ENCODE results near the gene NDFIP2.

- TF ChIP-seq CTCF (IDR thresholded peaks at IDR 0.05 in 8 of 11, conservative IDR thresholded peaks at IDR 0.05 in 3 of 11) (no peak), POLR2AphosphoS5 (IDR thresholded peaks at IDR 0.05) (no peak), POLR2A (IDR thresholded peaks at IDR 0.05) (no peak)
These were observed 67.9 kb downstream of the NDFIP2 start for GRCh38 chr13:79548902-79549301.

Measured in spleen (tissue), 7 donors.